MM.1S (cell line): ENCODE measurements around the gene DAG1.
A peak's percentile ranks its signal among the peaks of the same experiment; 100 is the strongest.

ENCODE experiments used
- DNase-seq: peaks from one replicate; pipeline ENCODE4 v3.0.0-alpha.2; 2015
- H2AFZ ChIP-seq: fragments of 300-600 bp; sonication (generic); 2 replicates; pipeline ENCODE4 v1.6.0; 2016; ENCODE audit warnings: antibody characterized with exemption, low read length
- H3F3A ChIP-seq: fragments of 300-600 bp; sonication (generic); 2 replicates; pipeline ENCODE4 v1.6.1; 2016; ENCODE audit warnings: mild to moderate bottlenecking, antibody characterized with exemption, low read length, moderate library complexity, mixed read lengths; ENCODE audit not compliant: insufficient read depth
- H3K27ac ChIP-seq: fragments of 300-600 bp; sonication (generic); 2 replicates; pipeline ENCODE4 v1.5.1; 2016; ENCODE audit warnings: mild to moderate bottlenecking, low read length
- H3K27me3 ChIP-seq: fragments of 300-600 bp; sonication (generic); replicated peaks from 2 replicates; pipeline ENCODE4 v1.6.0; 2016; ENCODE audit warnings: low read length; ENCODE audit not compliant: insufficient read depth
- H3K36me3 ChIP-seq: fragments of 300-600 bp; sonication (generic); replicated peaks from 2 replicates; pipeline ENCODE4 v1.6.1; 2016; ENCODE audit warnings: mild to moderate bottlenecking, low read length, mixed read lengths; ENCODE audit not compliant: insufficient read depth
- H3K4me1 ChIP-seq: fragments of 300-600 bp; sonication (generic); 2 replicates; pipeline ENCODE4 v1.6.1; 2016; ENCODE audit warnings: low read length, mixed read lengths
- H3K4me2 ChIP-seq: fragments of 300-600 bp; sonication (generic); 2 replicates; pipeline ENCODE4 v1.6.0; 2016; ENCODE audit warnings: low read depth, low read length
- H3K4me3 ChIP-seq: fragments of 300-600 bp; sonication (generic); 2 replicates; pipeline ENCODE4 v1.5.1; 2016; ENCODE audit warnings: low read length, mixed read lengths
- H3K79me2 ChIP-seq: fragments of 300-600 bp; sonication (generic); 2 replicates; pipeline ENCODE4 v1.6.1; 2016; ENCODE audit warnings: mixed run types, low read length, mixed read lengths
- H3K9ac ChIP-seq: fragments of 300-600 bp; sonication (generic); 2 replicates; pipeline ENCODE4 v1.6.1; 2016; ENCODE audit warnings: low read length, mixed read lengths
- H3K9me2 ChIP-seq: fragments of 300-600 bp; sonication (generic); replicated peaks from 2 replicates; pipeline ENCODE4 v1.6.1; 2016; ENCODE audit warnings: mild to moderate bottlenecking, low read length, mixed read lengths; ENCODE audit not compliant: insufficient read depth
- H3K9me3 ChIP-seq: fragments of 300-600 bp; sonication (generic); replicated peaks from 2 replicates; pipeline ENCODE4 v1.6.1; 2016; ENCODE audit warnings: mild to moderate bottlenecking, low read length, mixed read lengths; ENCODE audit not compliant: insufficient read depth
- H4K20me1 ChIP-seq: fragments of 300-600 bp; sonication (generic); 2 replicates; pipeline ENCODE4 v1.6.1; 2016; ENCODE audit warnings: mild to moderate bottlenecking, low read length, moderate library complexity, mixed read lengths; ENCODE audit not compliant: insufficient read depth
- CTCF ChIP-seq: fragments of 300-600 bp; sonication (generic); IDR thresholded peaks from 2 replicates; pipeline ENCODE4 v1.5.1; 2016; ENCODE audit warnings: antibody characterized with exemption, low read length, mixed read lengths
- EZH2 ChIP-seq: fragments of 300-600 bp; sonication (generic); optimal IDR thresholded peaks from 2 replicates; pipeline ENCODE3; 2017; ENCODE audit warnings: low read depth, mild to moderate bottlenecking, antibody characterized with exemption, low read length, mixed read lengths
- EZH2phosphoT487 ChIP-seq: fragments of 300-600 bp; sonication (generic); IDR thresholded peaks from 2 replicates; pipeline ENCODE4 v1.6.1; 2018; ENCODE audit warnings: antibody characterized with exemption, low read length

DAG1 gene

DNA sequence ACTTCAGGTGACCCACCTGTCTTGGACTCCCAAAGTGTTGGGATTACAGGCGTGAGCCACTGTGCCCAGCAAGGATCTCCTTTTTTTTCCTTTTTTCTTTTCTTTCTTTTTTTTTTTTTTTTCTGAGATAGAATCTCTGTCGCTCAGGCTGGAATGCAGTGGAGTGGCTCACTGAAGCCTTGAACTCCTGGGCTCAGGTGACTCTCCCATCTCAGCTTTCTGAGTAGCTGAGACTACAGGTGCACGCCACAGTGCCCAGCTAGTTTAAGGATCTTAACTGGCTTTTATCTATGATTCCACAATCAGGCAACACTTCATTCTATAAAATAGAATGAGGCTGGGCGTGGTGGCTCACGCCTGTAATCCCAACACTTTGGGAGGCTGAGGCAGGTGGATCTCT lies 24.7 kb upstream of the DAG1 start:
- no peaks in the 10 kb centered on the region for H3K9me3 ChIP-seq
- H3K27ac ChIP-seq = no peak overlapping the region; the same call in 1 of the 2 replicates
- no peak overlapping the region for H3K9ac ChIP-seq

GRCh38 chr3:49453621-49454020 lies 16.4 kb upstream of the DAG1 start:
- H3K9ac ChIP-seq = no peak overlapping the region
- no peaks in the 10 kb centered on the region for H3K36me3 ChIP-seq
- H3K79me2 ChIP-seq = no peaks in the 10 kb centered on the region
- H3K4me1 ChIP-seq = 0 out of 2 replicates have a peak, but pooled peaks cover 3% of the 10 kb centered on the region
- H2AFZ ChIP-seq = no peak overlapping the region
- H4K20me1 ChIP-seq = no peaks in the 10 kb centered on the region
- no peaks in the 10 kb centered on the region for H3K9me2 ChIP-seq
- H3K27me3 ChIP-seq = no peaks in the 10 kb centered on the region
- no peak overlapping the region for H3K4me3 ChIP-seq
- H3K4me2 ChIP-seq = no peak overlapping the region
- no peak for DNase-seq
- no peaks in the 10 kb centered on the region for H3K9me3 ChIP-seq
- no peaks in the 10 kb centered on the region for H3F3A ChIP-seq
- TF ChIP-seq CTCF (no peak), EZH2phosphoT487 (no peak), EZH2 (no peak)
- no peak overlapping the region for H3K27ac ChIP-seq

More for the DNA sequence above, 24.7 kb upstream of the DAG1 start:
- peaks cover 26% of the 10 kb centered on the region for H3K4me1 ChIP-seq
- H3K36me3 ChIP-seq = no peaks in the 10 kb centered on the region
- TF ChIP-seq CTCF (no peak), EZH2 (no peak), EZH2phosphoT487 (no peak)
- H3K79me2 ChIP-seq = no peaks in the 10 kb centered on the region
- no peak for DNase-seq
- no peaks in the 10 kb centered on the region for H4K20me1 ChIP-seq
- H3K4me3 ChIP-seq = no peak overlapping the region
- H2AFZ ChIP-seq = no peak overlapping the region
- H3F3A ChIP-seq = peaks cover 28% of the 10 kb centered on the region
- H3K27me3 ChIP-seq = no peaks in the 10 kb centered on the region
- H3K9me2 ChIP-seq = no peaks in the 10 kb centered on the region
- H3K4me2 ChIP-seq = no peak overlapping the region

- Histone ChIP-seq H3F3A (no peaks in the 10 kb centered on the region), H2AFZ (no peak overlapping the region), H3K36me3 (no peaks in the 10 kb centered on the region), H3K9me2 (no peaks in the 10 kb centered on the region), H3K4me3 (no peak overlapping the region), H3K9ac (no peak overlapping the region), H3K79me2 (no peaks in the 10 kb centered on the region), H3K27ac (no peak overlapping the region), H3K9me3 (no peaks in the 10 kb centered on the region), H3K27me3 (no peaks in the 10 kb centered on the region), H3K4me2 (no peak overlapping the region), H4K20me1 (no peaks in the 10 kb centered on the region), H3K4me1 (no peaks in the 10 kb centered on the region)
- DNase-seq = no peak
- TF ChIP-seq EZH2phosphoT487 (no peak), CTCF (peak; percentile 18; the same call in 1 of the 2 replicates), EZH2 (no peak)
Observed at GRCh38 chr3:49454458-49454857, 15.6 kb upstream of the DAG1 start.
